Calu3 (cell line): ENCODE results near the gene UBR3. TPM values are rescaled to one million over a fixed set of nuclear protein-coding genes. Genes with fewer than 3 reads are reported as not detected.

Experiments used
- BruUV-seq: library from RNA; stranded (reverse); fragments of 400-500 nt; replicated peaks from 2 replicates; lab custom pipeline; 2021; lab: Mats Ljungman, UMichigan
- CTCF ChIA-PET: fragments of 300-600 bp; sonication (Branson Sonifier 250); formaldehyde crosslinking; loops from one replicate; lab custom pipeline; 2022; ENCODE audit warnings: antibody characterized with exemption; lab: Charles Lee
- DNase-seq: peaks from one replicate; pipeline ENCODE4 v3.0.0; 2022
- H3K27ac Mint-ChIP-seq: one replicate; pipeline ENCODE4 v1.8.0; 2022; ENCODE audit warnings: mixed read lengths; ENCODE audit not compliant: unreplicated experiment
- H3K27me3 Mint-ChIP-seq: one replicate; pipeline ENCODE4 v1.8.0; 2022; ENCODE audit warnings: mixed read lengths; ENCODE audit not compliant: unreplicated experiment
- H3K36me3 Mint-ChIP-seq: one replicate; pipeline ENCODE4 v1.8.0; 2022; ENCODE audit warnings: mild to moderate bottlenecking, moderate library complexity, mixed read lengths; ENCODE audit not compliant: insufficient read depth, unreplicated experiment
- H3K4me1 Mint-ChIP-seq: one replicate; pipeline ENCODE4 v1.8.0; 2022; ENCODE audit warnings: mild to moderate bottlenecking, low read depth, mixed read lengths; ENCODE audit not compliant: unreplicated experiment
- H3K4me3 Mint-ChIP-seq: one replicate; pipeline ENCODE4 v1.8.0; 2022; ENCODE audit warnings: mild to moderate bottlenecking, low read depth, moderate library complexity, mixed read lengths; ENCODE audit not compliant: unreplicated experiment
- H3K9me3 Mint-ChIP-seq: one replicate; pipeline ENCODE4 v1.8.0; 2022; ENCODE audit warnings: low read depth, mixed read lengths; ENCODE audit not compliant: unreplicated experiment
- intact Hi-C: fragments of 100-400 bp; cut with micrococcal nuclease; formaldehyde crosslinking; loops from one replicate; pipeline ENCODE4 v1.10.0; 2022; ENCODE audit not compliant: unreplicated experiment
- total RNA-seq: library from RNA; stranded (reverse); gene quantifications from 2 replicates; pipeline ENCODE4 v1.2.3, GENCODE V29; 2022
- TF ChIP-seq, protein P1 (sequence below): fragments of 200-600 bp; IDR thresholded peaks from one replicate; pipeline ENCODE4 v1.8.0; 2022; ENCODE audit warnings: antibody characterized with exemption; ENCODE audit not compliant: unreplicated experiment

UBR3 gene
- total RNA-seq, 1 experiment from 2014 or later: 33.1 TPM

DNA sequence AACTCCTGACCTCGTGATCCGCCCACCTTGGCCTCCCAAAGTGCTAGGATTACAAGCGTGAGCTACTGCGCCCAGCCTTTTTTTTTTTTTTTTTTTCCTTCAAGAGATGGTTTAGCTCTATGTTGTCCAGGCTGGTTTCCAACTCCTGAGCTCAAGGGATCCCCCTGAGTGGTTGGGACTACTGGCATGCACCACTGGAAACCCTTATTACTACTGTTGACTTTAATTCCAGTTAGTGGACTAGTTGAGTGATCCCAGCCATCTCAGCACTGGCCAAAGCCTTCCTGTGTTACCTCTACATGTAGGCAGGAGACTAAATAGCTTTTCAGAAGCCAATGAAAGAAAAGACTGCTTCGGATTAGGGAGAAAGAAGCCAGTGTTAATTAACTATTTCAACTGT, 36.7 kb upstream of the UBR3 start:
- intact Hi-C loops: loop anchor here (2.0 kb wide), 1 partner anchor 262 kb away; no protein-coding TSS in a partner anchor
- Mint-ChIP-seq H3K4me3 (no peak overlapping the region), H3K36me3 (peaks cover 6% of the 10 kb centered on the region), H3K4me1 (no peaks in the 10 kb centered on the region), H3K9me3 (no peaks in the 10 kb centered on the region), H3K27me3 (no peaks in the 10 kb centered on the region), H3K27ac (no peak overlapping the region)
- BruUV-seq: no TSS peak
- TF ChIP-seq, protein P1, sequence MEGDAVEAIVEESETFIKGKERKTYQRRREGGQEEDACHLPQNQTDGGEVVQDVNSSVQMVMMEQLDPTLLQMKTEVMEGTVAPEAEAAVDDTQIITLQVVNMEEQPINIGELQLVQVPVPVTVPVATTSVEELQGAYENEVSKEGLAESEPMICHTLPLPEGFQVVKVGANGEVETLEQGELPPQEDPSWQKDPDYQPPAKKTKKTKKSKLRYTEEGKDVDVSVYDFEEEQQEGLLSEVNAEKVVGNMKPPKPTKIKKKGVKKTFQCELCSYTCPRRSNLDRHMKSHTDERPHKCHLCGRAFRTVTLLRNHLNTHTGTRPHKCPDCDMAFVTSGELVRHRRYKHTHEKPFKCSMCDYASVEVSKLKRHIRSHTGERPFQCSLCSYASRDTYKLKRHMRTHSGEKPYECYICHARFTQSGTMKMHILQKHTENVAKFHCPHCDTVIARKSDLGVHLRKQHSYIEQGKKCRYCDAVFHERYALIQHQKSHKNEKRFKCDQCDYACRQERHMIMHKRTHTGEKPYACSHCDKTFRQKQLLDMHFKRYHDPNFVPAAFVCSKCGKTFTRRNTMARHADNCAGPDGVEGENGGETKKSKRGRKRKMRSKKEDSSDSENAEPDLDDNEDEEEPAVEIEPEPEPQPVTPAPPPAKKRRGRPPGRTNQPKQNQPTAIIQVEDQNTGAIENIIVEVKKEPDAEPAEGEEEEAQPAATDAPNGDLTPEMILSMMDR: no peak
- DNase-seq: no peak
- CTCF ChIA-PET: interaction anchor here (0.6 to 0.9 kb wide), 3 partner anchors 37 to 138 kb away, joined by 3 to 5 read pairs (median 3); partner anchors contain the start of gene UBR3

DNA sequence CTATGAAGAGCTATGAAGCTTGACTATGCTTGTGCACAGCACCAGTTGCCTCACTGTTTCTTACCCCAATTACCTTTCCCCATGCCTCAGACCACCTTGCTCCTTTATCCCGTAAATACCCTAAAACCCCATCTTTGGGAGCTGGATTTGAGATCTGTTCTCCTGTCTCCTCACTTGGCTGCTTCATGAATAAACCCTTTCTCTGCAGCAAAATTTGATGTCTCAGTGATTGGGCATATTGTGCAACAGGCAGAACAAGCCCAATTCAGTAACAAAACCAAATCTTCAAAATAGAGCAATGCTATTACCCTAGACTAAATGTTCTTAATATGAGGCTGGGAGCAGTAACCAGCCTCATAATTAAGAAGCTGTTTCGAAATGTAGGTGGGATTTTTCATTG, 32.1 kb upstream of the UBR3 start:
- intact Hi-C loops: no loop called here
- CTCF ChIA-PET: interaction anchor here (0.7 kb wide), 1 partner anchor 18 kb away, joined by 4 read pairs; no protein-coding TSS in a partner anchor

DNA sequence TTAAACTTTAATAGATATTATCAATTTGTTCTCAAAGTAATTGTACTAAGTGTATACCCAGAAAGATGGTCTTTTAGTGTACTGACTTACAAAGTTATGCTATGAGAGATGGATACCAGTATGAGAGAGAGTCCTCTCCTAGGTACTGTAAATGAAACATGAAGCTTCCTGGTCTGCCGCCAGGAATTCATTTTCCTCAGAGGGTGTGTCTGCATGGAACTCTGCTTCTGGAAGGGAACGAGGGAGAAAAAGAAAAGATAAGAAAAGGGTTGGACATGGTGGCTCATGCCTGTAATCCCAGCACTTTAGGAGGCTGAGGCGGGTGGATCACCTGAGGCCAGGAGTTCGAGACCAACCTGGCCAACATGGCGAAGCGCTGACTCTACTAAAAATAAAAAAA, 30.8 kb upstream of the UBR3 start:
- Mint-ChIP-seq H3K9me3 (no peaks in the 10 kb centered on the region), H3K4me1 (no peaks in the 10 kb centered on the region), H3K36me3 (peaks cover 18% of the 10 kb centered on the region), H3K27me3 (no peaks in the 10 kb centered on the region), H3K4me3 (no peak overlapping the region), H3K27ac (no peak overlapping the region)
- no peak for DNase-seq
- intact Hi-C loops: no loop called here
- TF ChIP-seq, protein P1: no peak
- CTCF ChIA-PET: no interaction called here
- no TSS peak for BruUV-seq

More for the DNA sequence above, 32.1 kb upstream of the UBR3 start:
- no peak overlapping the region for H3K27ac Mint-ChIP-seq
- H3K27me3 Mint-ChIP-seq: no peaks in the 10 kb centered on the region
- no peaks in the 10 kb centered on the region for H3K4me1 Mint-ChIP-seq
- DNase-seq: no peak
- TF ChIP-seq, protein P1: no peak
- H3K4me3 Mint-ChIP-seq: no peak overlapping the region
- BruUV-seq: no TSS peak
- no peaks in the 10 kb centered on the region for H3K9me3 Mint-ChIP-seq
- peaks cover 18% of the 10 kb centered on the region for H3K36me3 Mint-ChIP-seq

DNA sequence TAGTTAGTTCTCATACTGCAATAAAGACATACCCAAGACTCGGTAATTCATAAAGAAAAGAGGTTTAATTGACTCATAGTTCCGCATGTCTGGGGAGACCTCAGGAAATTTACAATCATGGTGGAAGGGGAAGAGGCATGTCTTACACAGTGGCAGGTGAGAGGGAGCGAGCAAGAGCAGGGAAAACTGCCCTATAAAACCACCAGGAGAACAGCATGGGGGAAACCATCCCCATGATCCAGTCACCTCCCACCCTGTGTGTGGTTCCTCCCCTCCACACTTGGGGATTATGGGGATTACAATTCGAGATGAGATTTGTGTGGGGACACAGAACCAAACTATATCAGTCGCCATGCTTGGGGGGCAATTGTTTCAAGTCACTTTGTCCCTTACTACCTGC, 29.7 kb upstream of the UBR3 start:
- peaks cover 29% of the 10 kb centered on the region for H3K36me3 Mint-ChIP-seq
- no peak for DNase-seq
- no peaks in the 10 kb centered on the region for H3K27me3 Mint-ChIP-seq
- H3K4me3 Mint-ChIP-seq: no peak overlapping the region
- CTCF ChIA-PET: no interaction called here
- H3K9me3 Mint-ChIP-seq: no peaks in the 10 kb centered on the region
- BruUV-seq: no TSS peak
- no peak overlapping the region for H3K27ac Mint-ChIP-seq
- TF ChIP-seq, protein P1: no peak
- no peaks in the 10 kb centered on the region for H3K4me1 Mint-ChIP-seq
- intact Hi-C loops: no loop called here
